ENCODE measurements around the gene CSTF3. TPM values are rescaled to one million over a fixed set of nuclear protein-coding genes. Genes with fewer than 3 reads are reported as not detected.
"Not testable (repeated sequence)": the region's sequence is repeated elsewhere in the genome, so short reads cannot be mapped to it uniquely, and the experiment has no call there.

Gene CSTF3
- total and polyA plus RNA-seq, 2 experiments from 2014 or later, result 25.8 to 75.5 TPM

- Histone ChIP-seq H3K9me3 (ENCODE audit: low read depth) (no peaks in the 10 kb centered on the region), H3K4me3 (no peak overlapping the region), H3K27ac (no peak overlapping the region), H3K36me3 (no peaks in the 10 kb centered on the region), H3K4me1 (ENCODE audit: low read depth) (no peaks in the 10 kb centered on the region), H3K27me3 (no peaks in the 10 kb centered on the region)
- TF ChIP-seq CTCF (IDR thresholded peaks at IDR 0.05; ENCODE audit: low read depth, low read length), result no peak
- no peak for DNase-seq (ENCODE audit: low read depth in 1 of 2, low spot score in 1 of 2)
Measured at GRCh38 chr11:33125025-33125424, 36.3 kb downstream of the CSTF3 start.

GRCh38 chr11:33122696-33123095 is 38.6 kb downstream of the CSTF3 start:
- not testable (repeated sequence) for DNase-seq (ENCODE audit: low read depth in 1 of 2, low spot score in 1 of 2); H3K36me3 ChIP-seq; H3K4me3 ChIP-seq; H3K9me3 ChIP-seq (ENCODE audit: low read depth); H3K27me3 ChIP-seq; H3K4me1 ChIP-seq (ENCODE audit: low read depth); H3K27ac ChIP-seq

GRCh38 chr11:33116535-33116934 is 44.7 kb downstream of the CSTF3 start:
- no peak for DNase-seq (ENCODE audit: low read depth in 1 of 2, low spot score in 1 of 2)
- Histone ChIP-seq H3K27ac (no peak overlapping the region), H3K27me3 (no peaks in the 10 kb centered on the region), H3K4me3 (no peak overlapping the region), H3K9me3 (ENCODE audit: low read depth) (no peaks in the 10 kb centered on the region), H3K36me3 (no peaks in the 10 kb centered on the region), H3K4me1 (ENCODE audit: low read depth) (no peaks in the 10 kb centered on the region)
- TF ChIP-seq CTCF (IDR thresholded peaks at IDR 0.05; ENCODE audit: low read depth, low read length), result no peak

GRCh38 chr11:33110083-33110482 is 51.2 kb downstream of the CSTF3 start:
- Histone ChIP-seq H3K36me3 (peaks cover 3% of the 10 kb centered on the region), H3K9me3 (ENCODE audit: low read depth) (no peaks in the 10 kb centered on the region), H3K4me3 (no peak overlapping the region), H3K27ac (no peak overlapping the region), H3K4me1 (ENCODE audit: low read depth) (peaks cover 13% of the 10 kb centered on the region), H3K27me3 (no peaks in the 10 kb centered on the region)
- DNase-seq (ENCODE audit: low read depth in 1 of 2, low spot score in 1 of 2), result peak in 1 of 2 donors; percentile 7
- no peak for TF ChIP-seq CTCF (IDR thresholded peaks at IDR 0.05; ENCODE audit: low read depth, low read length)

GRCh38 chr11:33109294-33109895 is 51.9 kb downstream of the CSTF3 start:
- no peak for DNase-seq (ENCODE audit: low read depth in 1 of 2, low spot score in 1 of 2)
- Histone ChIP-seq H3K4me1 (ENCODE audit: low read depth) (peaks cover 13% of the 10 kb centered on the region), H3K4me3 (no peak overlapping the region)

More at GRCh38 chr11:33109294-33109895, 51.9 kb downstream of the CSTF3 start:
- Histone ChIP-seq H3K9me3 (ENCODE audit: low read depth) (no peaks in the 10 kb centered on the region), H3K27ac (no peak overlapping the region), H3K27me3 (no peaks in the 10 kb centered on the region), H3K36me3 (peaks cover 9% of the 10 kb centered on the region)
- no peak for TF ChIP-seq CTCF (IDR thresholded peaks at IDR 0.05; ENCODE audit: low read depth, low read length)
